Panc1 (cell line): ENCODE measurements around the gene JAML. TPM values are rescaled to one million over a fixed set of nuclear protein-coding genes. Genes with fewer than 3 reads are reported as not detected.

Experiments
- ATAC-seq: fragments of 200-7000 bp; cut with Tn5 transposase; 2 replicates; pipeline ENCODE4 v1.9.1; 2020; ENCODE audit warnings: mild to moderate bottlenecking, moderate library complexity
- BruUV-seq: library from RNA; stranded (reverse); fragments of 400-500 nt; replicated peaks from 2 replicates; lab custom pipeline; 2021; lab: Mats Ljungman, UMichigan
- CTCF ChIA-PET: fragments of 300-600 bp; sonication (Branson Sonifier 250); formaldehyde crosslinking; loops from one replicate; lab custom pipeline; 2022; ENCODE audit warnings: antibody characterized with exemption; lab: Charles Lee
- POLR2A ChIA-PET: fragments of 300-600 bp; sonication (Branson Sonifier 250); formaldehyde crosslinking; loops from one replicate; lab custom pipeline; 2022; ENCODE audit warnings: antibody characterized with exemption; lab: Charles Lee
- DNase-seq: peaks from one replicate; pipeline ENCODE4 v3.0.0-alpha.2; 2010; ENCODE audit warnings: low read depth, low spot score
- H3K27ac ChIP-seq: 2 replicates; pipeline ENCODE4 v1.5.1; 2011; ENCODE audit warnings: mild to moderate bottlenecking, low read length, inconsistent platforms
- H3K27me3 ChIP-seq: fragments of 200-500 bp; sonication (Bioruptor generic); 2 replicates; pipeline ENCODE4 v1.6.0; 2014; ENCODE audit warnings: low read length, inconsistent platforms; ENCODE audit not compliant: control insufficient read depth, insufficient read depth
- H3K36me3 ChIP-seq: fragments of 200-500 bp; sonication (Bioruptor generic); 2 replicates; pipeline ENCODE4 v1.5.1; 2014; ENCODE audit warnings: inconsistent platforms, mild to moderate bottlenecking, low read length, moderate library complexity; ENCODE audit not compliant: control insufficient read depth, insufficient read depth
- H3K4me1 ChIP-seq: 2 replicates; pipeline ENCODE4 v1.5.1; 2011; ENCODE audit warnings: inconsistent platforms, mild to moderate bottlenecking, low read length, moderate library complexity; ENCODE audit not compliant: control insufficient read depth, insufficient read depth
- H3K4me3 ChIP-seq, 2 experiments: 2 replicates each; pipeline ENCODE4 v1.5.1; 2011 to 2012; ENCODE audit warnings: low read depth in 2 of 2, low read length in 2 of 2, mild to moderate bottlenecking in 2 of 2, inconsistent platforms in 1 of 2, moderate library complexity in 1 of 2
- H3K9me3 ChIP-seq: fragments of 200-500 bp; sonication (Bioruptor generic); 2 replicates; pipeline ENCODE4 v1.5.1; 2014; ENCODE audit warnings: low read depth, mild to moderate bottlenecking, inconsistent platforms, low read length, moderate library complexity; ENCODE audit not compliant: control insufficient read depth, insufficient read depth
- CTCF ChIP-seq: fragments of 450-650 bp; IDR thresholded peaks from 2 replicates; pipeline ENCODE4 v1.5.1; 2017; ENCODE audit warnings: mild to moderate bottlenecking
- POLR2AphosphoS5 ChIP-seq: IDR thresholded peaks from 2 replicates; pipeline ENCODE4 v1.6.1; 2012; ENCODE audit warnings: mild to moderate bottlenecking, low read depth, low read length, moderate library complexity
- REST ChIP-seq, 2 experiments: IDR thresholded peaks; 2 replicates each; pipeline ENCODE4 v1.6.1; 2011 to 2012; ENCODE audit warnings: low read depth in 2 of 2, control low read depth in 1 of 2, low read length in 1 of 2, mild to moderate bottlenecking in 1 of 2, moderate library complexity in 1 of 2; ENCODE audit not compliant: insufficient read depth in 1 of 2
- SIN3A ChIP-seq: IDR thresholded peaks from 2 replicates; pipeline ENCODE4 v1.6.1; 2012; ENCODE audit warnings: low read depth, mild to moderate bottlenecking, low read length, moderate library complexity, borderline replicate concordance; ENCODE audit not compliant: insufficient read depth
- TCF7L2 ChIP-seq: IDR thresholded peaks from 2 replicates; pipeline ENCODE4 v1.6.1; 2011; ENCODE audit warnings: mild to moderate bottlenecking, low read depth, low read length, inconsistent platforms
- in situ Hi-C: cut with HindIII; loops from 2 replicates; pipeline ENCODE4 v1.10.0; 2016; ENCODE audit warnings: low sequenced_read_pairs, low pct_unique_long_range_greater_than_20kb
- intact Hi-C: fragments of 100-400 bp; cut with micrococcal nuclease; formaldehyde crosslinking; loops from one replicate; pipeline ENCODE4 v1.10.0; 2022; ENCODE audit not compliant: unreplicated experiment
- total RNA-seq: library from RNA; stranded (reverse); gene quantifications from one replicate; pipeline ENCODE4 v1.2.1, GENCODE V29; 2021; ENCODE audit not compliant: unreplicated experiment

Gene JAML
- total RNA-seq, 1 experiment from 2014 or later = 0.39 TPM

GRCh38 chr11:118207079-118207478 lies 17.7 kb downstream of the JAML start:
- ChIA-PET POLR2A (no interaction called here), CTCF (no interaction called here)
- no peaks in the 10 kb centered on the region for H3K4me1 ChIP-seq
- no TSS peak for BruUV-seq
- intact Hi-C loops (no loop called here), in situ Hi-C loops (no loop called here)
- DNase-seq (no peak), ATAC-seq (no peak)
- no peak overlapping the region for H3K4me3 ChIP-seq
- no peaks in the 10 kb centered on the region for H3K36me3 ChIP-seq
- TF ChIP-seq REST (IDR thresholded peaks at IDR 0.05; ENCODE audit: insufficient read depth in 1 of 2, low read depth in 2 of 2, low read length in 1 of 2) (no peak), TCF7L2 (no peak), SIN3A (no peak), POLR2AphosphoS5 (no peak), CTCF (no peak)
- H3K27ac ChIP-seq = no peak overlapping the region
- H3K27me3 ChIP-seq = peaks cover 59% of the 10 kb centered on the region
- H3K9me3 ChIP-seq = no peaks in the 10 kb centered on the region

GRCh38 chr11:118206391-118207031 lies 18.3 kb downstream of the JAML start:
- DNase-seq = no peak
- H3K27ac ChIP-seq = no peak overlapping the region
- H3K9me3 ChIP-seq = no peaks in the 10 kb centered on the region
- no peaks in the 10 kb centered on the region for H3K36me3 ChIP-seq
- CTCF ChIA-PET = no interaction called here
- TF ChIP-seq SIN3A (no peak), TCF7L2 (no peak), POLR2AphosphoS5 (no peak), CTCF (no peak), REST (IDR thresholded peaks at IDR 0.05; ENCODE audit: insufficient read depth in 1 of 2, low read depth in 2 of 2, low read length in 1 of 2) (no peak)
- H3K4me3 ChIP-seq = no peak overlapping the region
- POLR2A ChIA-PET = no interaction called here
- no peak for ATAC-seq
- peaks cover 56% of the 10 kb centered on the region for H3K27me3 ChIP-seq
- H3K4me1 ChIP-seq = no peaks in the 10 kb centered on the region
- intact Hi-C loops (no loop called here), in situ Hi-C loops (no loop called here)
- no TSS peak for BruUV-seq
